ENCODE measurements around the gene COQ2. TPM values are rescaled to one million over a fixed set of nuclear protein-coding genes. Genes with fewer than 3 reads are reported as not detected.
"Not testable (repeated sequence)": the region's sequence is repeated elsewhere in the genome, so short reads cannot be mapped to it uniquely, and the experiment has no call there.

The COQ2 gene
- total RNA-seq: 10 to 100 TPM; 18.9 to 23.3 TPM
- long read RNA-seq, transcript COQ2-206 (7 exons, 1,641 nt): major isoform, 41 of 47 reads
- long read RNA-seq, partial matches to known transcripts: 1 of 47 reads
- long read RNA-seq, other reads (novel, unspliced or antisense): 5 of 47 reads

GRCh38 chr4:83284193-83285054 lies at the start of gene COQ2:
TSS of gene COQ2 (minus strand) at chr4:83284798. CDS start at chr4:83284764, 34 bp downstream.
- intact Hi-C loops (cut with DNase I, micrococcal nuclease): loop anchor here in 1 of 2 donors (10.0 kb wide), 1 partner anchor 820 kb away; no protein-coding TSS in a partner anchor
- peak; percentile 90 for ATAC-seq
- peak; percentile 96 for DNase-seq

GRCh38 chr4:83331956-83332355 lies 47.4 kb upstream of the COQ2 start:
- DNase-seq: no peak
- intact Hi-C loops (cut with DNase I, micrococcal nuclease): no loop called here
- no peak for ATAC-seq

- intact Hi-C loops (cut with DNase I, micrococcal nuclease): no loop called here
- DNase-seq: no peak
- ATAC-seq: no peak
These were observed 45.0 kb upstream of the COQ2 start for GRCh38 chr4:83329521-83330110.

- DNase-seq (no peak), ATAC-seq (peak; percentile 27)
- intact Hi-C loops (cut with DNase I, micrococcal nuclease): no loop called here
These were observed 44.1 kb upstream of the COQ2 start for GRCh38 chr4:83328521-83329187.

- ATAC-seq (no peak), DNase-seq (no peak)
- intact Hi-C loops (cut with DNase I, micrococcal nuclease): no loop called here
These were observed 41.9 kb upstream of the COQ2 start for GRCh38 chr4:83326546-83326945.

GRCh38 chr4:83325306-83325705 lies 40.7 kb upstream of the COQ2 start:
- intact Hi-C loops (cut with DNase I, micrococcal nuclease); ATAC-seq; DNase-seq: not testable (repeated sequence)

GRCh38 chr4:83323136-83323535 lies 38.5 kb upstream of the COQ2 start:
- ATAC-seq: peak; percentile 51
- no peak for DNase-seq
- intact Hi-C loops (cut with DNase I, micrococcal nuclease): no loop called here

GRCh38 chr4:83320548-83320947 lies 36.0 kb upstream of the COQ2 start:
- peak; percentile 26 to 49 for DNase-seq
- no peak for ATAC-seq
- intact Hi-C loops (cut with DNase I, micrococcal nuclease): no loop called here

- DNase-seq (no peak), ATAC-seq (no peak)
- intact Hi-C loops (cut with DNase I, micrococcal nuclease): no loop called here
These were observed 34.1 kb upstream of the COQ2 start for GRCh38 chr4:83318666-83319065.

- no peak for ATAC-seq
- DNase-seq: no peak
- intact Hi-C loops (cut with DNase I, micrococcal nuclease): no loop called here
These were observed 33.1 kb upstream of the COQ2 start for GRCh38 chr4:83317671-83318070.

- ATAC-seq: peak; percentile 84
- DNase-seq: no peak
- intact Hi-C loops (cut with DNase I, micrococcal nuclease): no loop called here
These were observed 32.0 kb upstream of the COQ2 start for GRCh38 chr4:83316459-83317165.

GRCh38 chr4:83315341-83315870 lies 30.8 kb upstream of the COQ2 start:
- no peak for DNase-seq
- intact Hi-C loops (cut with DNase I, micrococcal nuclease): no loop called here
- ATAC-seq: no peak

- intact Hi-C loops (cut with DNase I, micrococcal nuclease): no loop called here
- peak; percentile 27 to 36 for DNase-seq
- peak; percentile 82 for ATAC-seq
These were observed 24.1 kb upstream of the COQ2 start for GRCh38 chr4:83308672-83309071.

GRCh38 chr4:83307920-83308319 lies 23.3 kb upstream of the COQ2 start:
- DNase-seq: no peak
- intact Hi-C loops (cut with DNase I, micrococcal nuclease): no loop called here
- ATAC-seq: peak; percentile 67

GRCh38 chr4:83305187-83305586 lies 20.6 kb upstream of the COQ2 start:
- ATAC-seq (no peak), DNase-seq (no peak)
- intact Hi-C loops (cut with DNase I, micrococcal nuclease): no loop called here

GRCh38 chr4:83297548-83298260 lies 13.1 kb upstream of the COQ2 start:
- DNase-seq (no peak), ATAC-seq (no peak)
- intact Hi-C loops (cut with DNase I, micrococcal nuclease): no loop called here

- intact Hi-C loops (cut with DNase I, micrococcal nuclease): no loop called here
- DNase-seq: no peak
These were observed 8.9 kb upstream of the COQ2 start for GRCh38 chr4:83293305-83294046.

More at GRCh38 chr4:83293305-83294046, 8.9 kb upstream of the COQ2 start:
- peak; percentile 86 for ATAC-seq
